NB4 (cell line): Measurements from ENCODE around the gene DNAJB1.
"Not testable (repeated sequence)": the region's sequence is repeated elsewhere in the genome, so short reads cannot be mapped to it uniquely, and the experiment has no call there.

Experiments
- POLR2A ChIP-seq: IDR thresholded peaks from 2 replicates; pipeline ENCODE4 v1.6.1; 2011; ENCODE audit warnings: mild to moderate bottlenecking; ENCODE audit not compliant: insufficient read length; ENCODE audit errors: extremely low read depth
- TF ChIP-seq, protein P1 (sequence below): IDR thresholded peaks from one replicate; pipeline ENCODE4 v1.5.1; 2012; ENCODE audit warnings: low read depth, low read length
- TF ChIP-seq, protein P2 (sequence below): IDR thresholded peaks from 2 replicates; pipeline ENCODE4 v1.6.1; 2011; ENCODE audit warnings: low read depth, low read length

DNA sequence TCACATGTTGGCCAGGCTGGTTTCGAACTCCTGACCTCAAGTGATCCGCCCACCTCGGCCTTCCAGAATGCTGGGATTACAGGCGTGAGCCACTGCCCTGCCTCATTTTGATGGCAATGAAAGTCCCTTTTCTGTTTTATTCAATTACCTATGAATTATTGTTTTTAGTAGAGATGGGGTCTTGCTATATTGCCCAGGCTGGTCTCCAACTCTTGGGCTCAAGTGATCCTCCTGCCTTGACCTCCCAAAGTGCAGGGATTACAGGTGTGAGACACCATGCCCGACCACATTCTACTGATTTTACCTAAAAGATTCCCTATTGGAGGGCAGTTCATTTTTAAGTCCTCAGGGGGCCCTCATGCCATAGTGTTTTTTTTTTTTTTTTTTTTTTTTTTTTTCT, 23.8 kb upstream of the DNAJB1 start:
- not testable (repeated sequence) for TF ChIP-seq POLR2A
- TF ChIP-seq, protein P1, sequence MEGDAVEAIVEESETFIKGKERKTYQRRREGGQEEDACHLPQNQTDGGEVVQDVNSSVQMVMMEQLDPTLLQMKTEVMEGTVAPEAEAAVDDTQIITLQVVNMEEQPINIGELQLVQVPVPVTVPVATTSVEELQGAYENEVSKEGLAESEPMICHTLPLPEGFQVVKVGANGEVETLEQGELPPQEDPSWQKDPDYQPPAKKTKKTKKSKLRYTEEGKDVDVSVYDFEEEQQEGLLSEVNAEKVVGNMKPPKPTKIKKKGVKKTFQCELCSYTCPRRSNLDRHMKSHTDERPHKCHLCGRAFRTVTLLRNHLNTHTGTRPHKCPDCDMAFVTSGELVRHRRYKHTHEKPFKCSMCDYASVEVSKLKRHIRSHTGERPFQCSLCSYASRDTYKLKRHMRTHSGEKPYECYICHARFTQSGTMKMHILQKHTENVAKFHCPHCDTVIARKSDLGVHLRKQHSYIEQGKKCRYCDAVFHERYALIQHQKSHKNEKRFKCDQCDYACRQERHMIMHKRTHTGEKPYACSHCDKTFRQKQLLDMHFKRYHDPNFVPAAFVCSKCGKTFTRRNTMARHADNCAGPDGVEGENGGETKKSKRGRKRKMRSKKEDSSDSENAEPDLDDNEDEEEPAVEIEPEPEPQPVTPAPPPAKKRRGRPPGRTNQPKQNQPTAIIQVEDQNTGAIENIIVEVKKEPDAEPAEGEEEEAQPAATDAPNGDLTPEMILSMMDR = not testable (repeated sequence)
- TF ChIP-seq, protein P2, sequence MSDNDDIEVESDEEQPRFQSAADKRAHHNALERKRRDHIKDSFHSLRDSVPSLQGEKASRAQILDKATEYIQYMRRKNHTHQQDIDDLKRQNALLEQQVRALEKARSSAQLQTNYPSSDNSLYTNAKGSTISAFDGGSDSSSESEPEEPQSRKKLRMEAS = not testable (repeated sequence)
